HCT116 (cell line): Measurements from ENCODE around the gene SLC35A4. TPM values are rescaled to one million over a fixed set of nuclear protein-coding genes. Genes with fewer than 3 reads are reported as not detected.

Experiments
- ATAC-seq: fragments of 200-7000 bp; cut with Tn5 transposase; 2 replicates; pipeline ENCODE4 v1.9.1; 2020; ENCODE audit warnings: mild to moderate bottlenecking, moderate library complexity
- BruUV-seq: library from RNA; stranded (reverse); fragments of 400-500 nt; replicated peaks from 2 replicates; lab custom pipeline; 2021; lab: Mats Ljungman, UMichigan
- CTCF ChIA-PET: fragments of 300-600 bp; sonication (Branson Sonifier 250); formaldehyde crosslinking; loops from one replicate; lab custom pipeline; 2021; ENCODE audit warnings: antibody characterized with exemption; lab: Charles Lee
- POLR2A ChIA-PET: fragments of 300-600, 350-600 bp; sonication (Branson Sonifier 250); formaldehyde crosslinking; loops from one replicate; lab custom pipeline; 2021; ENCODE audit warnings: antibody characterized with exemption; lab: Charles Lee
- RAD21 ChIA-PET, 2 experiments: fragments of 300-600 bp; sonication (Branson Sonifier 250); formaldehyde crosslinking; loops; one replicate each; lab custom pipeline; 2023; ENCODE audit warnings: low total read pairs in 2 of 2; ENCODE audit not compliant: uncharacterized antibody in 2 of 2, unreplicated experiment in 2 of 2, low non-redundant PET in 1 of 2; lab: Charles Lee
- DNase-seq: peaks from one replicate; pipeline ENCODE4 v3.0.0-alpha.2; 2010; ENCODE audit warnings: low read depth, low spot score
- H2AFZ ChIP-seq: fragments of 200-600 bp; shearing (Covaris generic), sonication (generic); 2 replicates; pipeline ENCODE4 v1.6.1; 2017; ENCODE audit warnings: low read depth, mixed run types, mixed read lengths, antibody characterized with exemption, low read length; ENCODE audit not compliant: poor library complexity, severe bottlenecking
- H3K27ac ChIP-seq: 2 replicates; pipeline ENCODE4 v1.5.1; 2012; ENCODE audit warnings: low read depth, low read length
- H3K27me3 ChIP-seq: fragments of 200-600 bp; sonication (generic); 2 replicates; pipeline ENCODE4 v1.6.1; 2016; ENCODE audit warnings: mixed run types, low read length, mixed read lengths; ENCODE audit not compliant: insufficient read depth
- H3K36me3 ChIP-seq, 2 experiments: fragments of 200-500 bp in 1 of 2; fragments of 200-600 bp in 1 of 2; sonication (Bioruptor generic) in 1 of 2; sonication (generic) in 1 of 2; 2 replicates each; pipeline versions ENCODE4 v1.5.1 to v1.6.1; 2014 to 2016; ENCODE audit warnings: low read length in 2 of 2, inconsistent platforms in 1 of 2, mixed read lengths in 1 of 2, mixed run types in 1 of 2; ENCODE audit not compliant: insufficient read depth in 2 of 2, control insufficient read depth in 1 of 2
- H3K4me1 ChIP-seq, 2 experiments: fragments of 200-600 bp in 1 of 2; sonication (generic) in 1 of 2; 2 replicates each; pipeline versions ENCODE4 v1.5.1 to v1.6.1; 2012 to 2017; ENCODE audit warnings: low read length in 2 of 2, inconsistent platforms in 1 of 2, mild to moderate bottlenecking in 1 of 2, mixed read lengths in 1 of 2, mixed run types in 1 of 2, moderate library complexity in 1 of 2; ENCODE audit not compliant: insufficient read depth in 2 of 2, control insufficient read depth in 1 of 2
- H3K4me2 ChIP-seq: fragments of 200-600 bp; sonication (generic); 2 replicates; pipeline ENCODE4 v1.6.1; 2017; ENCODE audit warnings: mixed run types, low read length, mixed read lengths
- H3K4me3 ChIP-seq, 2 experiments: fragments of 200-600 bp in 1 of 2; sonication (generic) in 1 of 2; replicated peaks in 1 of 2; 2 replicates each; pipeline ENCODE4 v1.5.1; 2011 to 2016; ENCODE audit warnings: low read length in 2 of 2, control low read depth in 1 of 2, low read depth in 1 of 2, mild to moderate bottlenecking in 1 of 2, mixed read lengths in 1 of 2, mixed run types in 1 of 2
- H3K79me2 ChIP-seq: fragments of 200-600 bp; sonication (generic); 2 replicates; pipeline ENCODE4 v1.6.1; 2017; ENCODE audit warnings: mild to moderate bottlenecking, mixed run types, low read length, moderate library complexity, mixed read lengths; ENCODE audit not compliant: insufficient read depth
- H3K9ac ChIP-seq: fragments of 200-600 bp; sonication (generic); 2 replicates; pipeline ENCODE4 v1.6.1; 2016; ENCODE audit warnings: low read length, mixed read lengths
- H3K9me2 ChIP-seq: fragments of 200-600 bp; sonication (generic), shearing (Covaris generic); 2 replicates; pipeline ENCODE4 v1.6.1; 2017; ENCODE audit warnings: mixed run types, mild to moderate bottlenecking, moderate library complexity; ENCODE audit not compliant: insufficient read depth
- H3K9me3 ChIP-seq, 2 experiments: fragments of 200-500 bp in 1 of 2; fragments of 200-600 bp in 1 of 2; sonication (Bioruptor generic) in 1 of 2; sonication (generic) in 1 of 2; 2 replicates each; pipeline ENCODE4 v1.6.1; 2014 to 2017; ENCODE audit warnings: low read length in 2 of 2, mixed read lengths in 2 of 2, inconsistent platforms in 1 of 2, low read depth in 1 of 2, mild to moderate bottlenecking in 1 of 2, mixed run types in 1 of 2, moderate library complexity in 1 of 2; ENCODE audit not compliant: control insufficient read depth in 1 of 2, insufficient read depth in 1 of 2
- H4K20me1 ChIP-seq: fragments of 200-600 bp; sonication (generic), shearing (Covaris generic); 2 replicates; pipeline ENCODE4 v1.6.1; 2017; ENCODE audit warnings: mixed run types, mild to moderate bottlenecking, moderate library complexity; ENCODE audit not compliant: insufficient read depth
- ATF3 ChIP-seq: IDR thresholded peaks from 2 replicates; pipeline ENCODE4 v1.6.1; 2012
- EZH2 ChIP-seq: fragments of 200-600 bp; sonication (generic); IDR thresholded peaks from 2 replicates; pipeline ENCODE4 v1.6.1; 2017; ENCODE audit warnings: antibody characterized with exemption, mixed run types
- FOSL1 ChIP-seq: IDR thresholded peaks from 2 replicates; pipeline ENCODE4 v1.6.1; 2012; ENCODE audit warnings: low read depth
- JUND ChIP-seq: IDR thresholded peaks from 2 replicates; pipeline ENCODE4 v1.6.1; 2012
- POLR2A ChIP-seq: IDR thresholded peaks from 2 replicates; pipeline ENCODE4 v1.7.0; 2011; ENCODE audit warnings: borderline replicate concordance; ENCODE audit not compliant: insufficient read depth, insufficient read length; ENCODE audit errors: extremely low read depth
- POLR2AphosphoS5 ChIP-seq: IDR thresholded peaks from 2 replicates; pipeline ENCODE4 v1.6.1; 2011; ENCODE audit warnings: mild to moderate bottlenecking, low read depth, low read length, moderate library complexity
- RAD21 ChIP-seq: IDR thresholded peaks from 2 replicates; pipeline ENCODE4 v1.6.1; 2012; ENCODE audit warnings: low read depth, mild to moderate bottlenecking
- REST ChIP-seq: IDR thresholded peaks from 2 replicates; pipeline ENCODE4 v1.6.1; 2012; ENCODE audit warnings: low read depth
- SIN3A ChIP-seq: IDR thresholded peaks from 2 replicates; pipeline ENCODE4 v1.6.1; 2012; ENCODE audit warnings: low read depth
- SP1 ChIP-seq: IDR thresholded peaks from 2 replicates; pipeline ENCODE4 v1.6.1; 2012; ENCODE audit warnings: low read depth
- SRF ChIP-seq: IDR thresholded peaks from 2 replicates; pipeline ENCODE4 v1.6.1; 2012; ENCODE audit warnings: low read depth
- TCF7L2 ChIP-seq: IDR thresholded peaks from 2 replicates; pipeline ENCODE4 v1.7.0; 2011; ENCODE audit warnings: borderline replicate concordance, inconsistent platforms; ENCODE audit not compliant: insufficient read depth, insufficient read length; ENCODE audit errors: extremely low read depth
- ZFX ChIP-seq: fragments of 450-650 bp; IDR thresholded peaks from 2 replicates; pipeline ENCODE4 v1.6.1; 2017
- intact Hi-C: fragments of 100-400 bp; cut with micrococcal nuclease; formaldehyde crosslinking; loops from 2 replicates; pipeline ENCODE4 v1.10.0; 2022
- total RNA-seq: library from RNA; stranded (reverse); gene quantifications from one replicate; pipeline ENCODE4 v1.2.1, GENCODE V29; 2021; ENCODE audit not compliant: unreplicated experiment
- TF ChIP-seq, protein P1 (sequence below): IDR thresholded peaks from 2 replicates; pipeline ENCODE4 v1.6.1; 2011; ENCODE audit warnings: mild to moderate bottlenecking, low read length, moderate library complexity; ENCODE audit not compliant: insufficient replicate concordance; ENCODE audit errors: extremely low read depth
- TF ChIP-seq, protein P2 (sequence below), 3 experiments: fragments of 200-600 bp in 1 of 3; sonication (generic) in 1 of 3; IDR thresholded peaks in 2 of 3; conservative IDR thresholded peaks in 1 of 3; 2 replicates each; pipeline ENCODE4 v1.5.1; 2012 to 2017; ENCODE audit warnings: low read depth in 2 of 3, low read length in 2 of 3, antibody characterized with exemption in 1 of 3, borderline replicate concordance in 1 of 3, control low read depth in 1 of 3, mild to moderate bottlenecking in 1 of 3, mixed read lengths in 1 of 3, mixed run types in 1 of 3, moderate library complexity in 1 of 3; ENCODE audit not compliant: insufficient read depth in 1 of 3

The SLC35A4 gene
- total RNA-seq, 1 experiment from 2014 or later = 37.5 TPM

- POLR2A ChIA-PET = no interaction called here
- H3K4me3 ChIP-seq = no peak overlapping the region
- TF ChIP-seq JUND = no peak
- no peak for TF ChIP-seq POLR2AphosphoS5
- TF ChIP-seq, protein P1, sequence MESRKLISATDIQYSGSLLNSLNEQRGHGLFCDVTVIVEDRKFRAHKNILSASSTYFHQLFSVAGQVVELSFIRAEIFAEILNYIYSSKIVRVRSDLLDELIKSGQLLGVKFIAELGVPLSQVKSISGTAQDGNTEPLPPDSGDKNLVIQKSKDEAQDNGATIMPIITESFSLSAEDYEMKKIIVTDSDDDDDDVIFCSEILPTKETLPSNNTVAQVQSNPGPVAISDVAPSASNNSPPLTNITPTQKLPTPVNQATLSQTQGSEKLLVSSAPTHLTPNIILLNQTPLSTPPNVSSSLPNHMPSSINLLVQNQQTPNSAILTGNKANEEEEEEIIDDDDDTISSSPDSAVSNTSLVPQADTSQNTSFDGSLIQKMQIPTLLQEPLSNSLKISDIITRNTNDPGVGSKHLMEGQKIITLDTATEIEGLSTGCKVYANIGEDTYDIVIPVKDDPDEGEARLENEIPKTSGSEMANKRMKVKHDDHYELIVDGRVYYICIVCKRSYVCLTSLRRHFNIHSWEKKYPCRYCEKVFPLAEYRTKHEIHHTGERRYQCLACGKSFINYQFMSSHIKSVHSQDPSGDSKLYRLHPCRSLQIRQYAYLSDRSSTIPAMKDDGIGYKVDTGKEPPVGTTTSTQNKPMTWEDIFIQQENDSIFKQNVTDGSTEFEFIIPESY = no peak
- TF ChIP-seq SRF = no peak
- no peak for TF ChIP-seq ZFX
- TF ChIP-seq EZH2 = no peak
- no peak for TF ChIP-seq SP1
- TF ChIP-seq SIN3A = no peak
- TF ChIP-seq FOSL1 = no peak
- no peak for TF ChIP-seq TCF7L2
- no peak for TF ChIP-seq RAD21
- TF ChIP-seq REST = no peak
- TF ChIP-seq ATF3 = no peak
- TF ChIP-seq, protein P2, sequence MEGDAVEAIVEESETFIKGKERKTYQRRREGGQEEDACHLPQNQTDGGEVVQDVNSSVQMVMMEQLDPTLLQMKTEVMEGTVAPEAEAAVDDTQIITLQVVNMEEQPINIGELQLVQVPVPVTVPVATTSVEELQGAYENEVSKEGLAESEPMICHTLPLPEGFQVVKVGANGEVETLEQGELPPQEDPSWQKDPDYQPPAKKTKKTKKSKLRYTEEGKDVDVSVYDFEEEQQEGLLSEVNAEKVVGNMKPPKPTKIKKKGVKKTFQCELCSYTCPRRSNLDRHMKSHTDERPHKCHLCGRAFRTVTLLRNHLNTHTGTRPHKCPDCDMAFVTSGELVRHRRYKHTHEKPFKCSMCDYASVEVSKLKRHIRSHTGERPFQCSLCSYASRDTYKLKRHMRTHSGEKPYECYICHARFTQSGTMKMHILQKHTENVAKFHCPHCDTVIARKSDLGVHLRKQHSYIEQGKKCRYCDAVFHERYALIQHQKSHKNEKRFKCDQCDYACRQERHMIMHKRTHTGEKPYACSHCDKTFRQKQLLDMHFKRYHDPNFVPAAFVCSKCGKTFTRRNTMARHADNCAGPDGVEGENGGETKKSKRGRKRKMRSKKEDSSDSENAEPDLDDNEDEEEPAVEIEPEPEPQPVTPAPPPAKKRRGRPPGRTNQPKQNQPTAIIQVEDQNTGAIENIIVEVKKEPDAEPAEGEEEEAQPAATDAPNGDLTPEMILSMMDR (IDR thresholded peaks at IDR 0.05 in 2 of 3, conservative IDR thresholded peaks at IDR 0.05 in 1 of 3; ENCODE audit: borderline replicate concordance in 1 of 3, insufficient read depth in 1 of 3, low read depth in 2 of 3, low read length in 2 of 3) = no peak
- no peak for TF ChIP-seq POLR2A
Measured at GRCh38 chr5:140566665-140567064, 2.0 kb downstream of the SLC35A4 start.

More at GRCh38 chr5:140566665-140567064, 2.0 kb downstream of the SLC35A4 start:
- ChIA-PET RAD21 (no interaction called here), CTCF (no interaction called here)
- ATAC-seq (no peak), DNase-seq (no peak)
- H2AFZ ChIP-seq = no peak overlapping the region
- no TSS peak for BruUV-seq
- H3K27me3 ChIP-seq = no peaks in the 10 kb centered on the region
- H3K4me1 ChIP-seq = peaks cover 7 to 19% of the 10 kb centered on the region in 2 experiments; a peak in 3 of 4 replicates
- intact Hi-C loops = no loop called here
- no peak overlapping the region for H3K27ac ChIP-seq
- H3K9ac ChIP-seq = no peak overlapping the region
- no peaks in the 10 kb centered on the region for H3K9me3 ChIP-seq
- H3K9me2 ChIP-seq = no peaks in the 10 kb centered on the region
- H4K20me1 ChIP-seq = no peaks in the 10 kb centered on the region
- no peak overlapping the region for H3K4me2 ChIP-seq
- peaks cover 27% of the 10 kb centered on the region for H3K79me2 ChIP-seq
- peaks cover 0 to 15% of the 10 kb centered on the region in 2 experiments; a peak in 3 of 4 replicates for H3K36me3 ChIP-seq
